ENCODE results near the gene FCRL5. TPM values are rescaled to one million over a fixed set of nuclear protein-coding genes. Genes with fewer than 3 reads are reported as not detected.

Gene FCRL5
- total and polyA plus RNA-seq, 10 of the 15 experiments (the other 5 are each of a cell fraction or from before 2014, with no cell fraction given) = 1.1 to 136 (median 7.0) TPM

GRCh38 chr1:157562515-157562914 is 10.2 kb upstream of the FCRL5 start:
- H3K4me3 ChIP-seq = peak overlapping the region; percentile 40; the same call in 1 of the 2 replicates
- in situ Hi-C loops (cut with MboI) (no loop called here), intact Hi-C loops (cut with micrococcal nuclease; ENCODE audit: unreplicated experiment) (loop anchor here (10.0 kb wide), 2 partner anchors 188 to 388 kb away; no protein-coding TSS in a partner anchor)
- no peaks in the 10 kb centered on the region for H3K9me3 ChIP-seq (replicated peaks; ENCODE audit: control insufficient read depth, insufficient read depth, low read length)
- WGBS (ENCODE audit: insufficient coverage, insufficient replicate concordance, low lambda C conversion rate, missing lambda C conversion rate) = 0% methylated on average over 2 of the region's 2 CpGs
- CTCF ChIA-PET = interaction anchor here (0.7 to 10.9 kb wide), 9 partner anchors 8 to 185 kb away, joined by 3 to 102 read pairs (median 6); partner anchors contain the start of gene FCRL5
- DNase-seq (ENCODE audit: low read depth, low spot score) (peak; percentile 63), FAIRE-seq (peak; percentile 69), ATAC-seq (peak; percentile 83)
- RAD21 ChIA-PET (ENCODE audit: unreplicated experiment) = interaction anchor here (1.0 to 11.5 kb wide), 8 partner anchors 11 to 67 kb away, joined by 3 to 179 read pairs (median 6); partner anchors contain the start of gene FCRL5
- SMC1A ChIA-PET (ENCODE audit: uncharacterized antibody, unreplicated experiment) = interaction anchor here (0.9 to 13.0 kb wide), 14 partner anchors 9 to 129 kb away, joined by 3 to 157 read pairs (median 8); partner anchors contain the start of gene FCRL5
- peak overlapping the region; percentile 19 for H3K4me2 ChIP-seq (ENCODE audit: control insufficient read depth, insufficient read depth)
- no peaks in the 10 kb centered on the region for H3K27me3 ChIP-seq (replicated peaks in 1 of 2; ENCODE audit: control insufficient read depth in 2 of 2, insufficient read depth in 2 of 2, low read length in 1 of 2)
- POLR2A ChIA-PET = interaction anchor here (0.5 to 5.6 kb wide), 8 partner anchors 10 to 1494 kb away, joined by 3 to 41 read pairs (median 3); partner anchors contain the start of gene FCRL5
- BruUV-seq (replicated peaks) = no TSS peak
- no peaks in the 10 kb centered on the region for H3K36me3 ChIP-seq (ENCODE audit: control insufficient read depth in 2 of 2, insufficient read depth in 2 of 2, low read length in 1 of 2)
- no peak overlapping the region for H2AFZ ChIP-seq (ENCODE audit: control insufficient read depth, low read depth, low read length)
- peaks cover 23% of the 10 kb centered on the region for H3K4me1 ChIP-seq (ENCODE audit: control insufficient read depth, insufficient read depth, low read length)
- H3K27ac ChIP-seq (ENCODE audit: control insufficient read depth, insufficient read depth) = 0 out of 2 replicates have a peak overlapping the region, but pooled peaks have one; percentile 1
- H4K20me1 ChIP-seq (ENCODE audit: control insufficient read depth, insufficient read depth) = no peaks in the 10 kb centered on the region
- H3K79me2 ChIP-seq (ENCODE audit: control insufficient read depth, insufficient read depth, low read length) = no peaks in the 10 kb centered on the region
- H3K9ac ChIP-seq (ENCODE audit: control insufficient read depth, insufficient read depth, low read length) = no peak overlapping the region
- TF ChIP-seq NBN (IDR thresholded peaks at IDR 0.05) (0 out of 2 replicates have a peak, but pooled peaks have one; percentile 25), BCLAF1 (IDR thresholded peaks at IDR 0.05) (no peak), NR2F1 (conservative IDR thresholded peaks at IDR 0.05) (peak; percentile 37; the same call in 1 of the 2 replicates), FOXM1 (IDR thresholded peaks at IDR 0.05; ENCODE audit: low read depth, low read length) (peak; percentile 68; the same call in 1 of the 2 replicates), ZNF384 (IDR thresholded peaks at IDR 0.05; ENCODE audit: borderline replicate concordance, low read depth, low read length) (no peak), BACH1 (IDR thresholded peaks at IDR 0.05; ENCODE audit: borderline replicate concordance) (no peak), SIN3A (IDR thresholded peaks at IDR 0.05; ENCODE audit: low read depth, low read length) (no peak), NR2C2 (IDR thresholded peaks at IDR 0.05; ENCODE audit: borderline replicate concordance, control insufficient read depth, insufficient read length, low read depth) (no peak), CREM (IDR thresholded peaks at IDR 0.05; ENCODE audit: low read depth) (no peak; the same call in 1 of the 2 replicates), SMARCA5 (IDR thresholded peaks at IDR 0.05) (no peak), RUNX3 (IDR thresholded peaks at IDR 0.05; ENCODE audit: low read length) (peak; percentile 58), CHD4 (IDR thresholded peaks at IDR 0.05) (no peak), CHD2 (IDR thresholded peaks at IDR 0.05; ENCODE audit: borderline replicate concordance, low read depth, low read length) (peak; percentile 31; the same call in 1 of the 2 replicates), MYC (IDR thresholded peaks at IDR 0.05; ENCODE audit: insufficient read depth, insufficient read length, insufficient replicate concordance, low read length, severe bottlenecking) (no peak), IKZF2 (IDR thresholded peaks at IDR 0.05) (peak; percentile 71 to 78; a peak in 3 of 4 replicates), BRCA1 (IDR thresholded peaks at IDR 0.05; ENCODE audit: low read depth, low read length) (no peak), SIX5 (IDR thresholded peaks at IDR 0.05; ENCODE audit: low read depth, low read length, severe bottlenecking) (no peak), IRF5 (IDR thresholded peaks at IDR 0.05; ENCODE audit: borderline replicate concordance) (no peak), EZH2 (IDR thresholded peaks at IDR 0.05; ENCODE audit: borderline replicate concordance, control insufficient read depth, low read depth, low read length) (no peak), SPI1 (IDR thresholded peaks at IDR 0.05; ENCODE audit: borderline replicate concordance, insufficient read depth, low read depth, low read length) (no peak), LARP7 (IDR thresholded peaks at IDR 0.05) (no peak), ZSCAN29 (IDR thresholded peaks at IDR 0.05) (no peak)

Data from GM12878 (cell line).